Measurements from ENCODE around the gene SLC38A7.
"Not testable (repeated sequence)": the region's sequence is repeated elsewhere in the genome, so short reads cannot be mapped to it uniquely, and the experiment has no call there.

Gene SLC38A7

DNA sequence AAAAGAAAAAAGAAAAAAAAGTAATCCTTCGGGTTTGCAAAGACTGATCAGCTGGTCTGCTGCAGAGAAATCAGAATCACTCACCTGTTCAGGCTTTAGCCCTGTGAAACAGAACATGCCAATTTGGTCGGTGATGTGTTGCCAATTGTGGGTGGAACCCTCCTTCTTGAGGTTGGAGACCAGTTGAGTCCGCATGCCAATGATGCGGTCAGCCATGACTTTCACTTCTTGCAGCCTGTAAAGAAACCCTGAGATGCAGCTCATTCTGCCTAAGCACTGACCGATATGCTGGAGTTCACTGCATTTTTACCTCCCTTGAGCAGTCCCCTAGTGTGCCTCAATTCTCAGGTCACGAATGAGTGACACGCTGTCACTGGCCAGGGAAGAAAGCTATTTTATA is 24.8 kb upstream of the SLC38A7 start:
- H3K4me3 ChIP-seq (replicated peaks; ENCODE audit: low read depth, low read length), result no peak overlapping the region
- no peak for DNase-seq (ENCODE audit: extremely low read depth, low read depth)
- no peak for TF ChIP-seq CTCF (IDR thresholded peaks at IDR 0.05; ENCODE audit: low read depth, low read length, missing control alignments)

DNA sequence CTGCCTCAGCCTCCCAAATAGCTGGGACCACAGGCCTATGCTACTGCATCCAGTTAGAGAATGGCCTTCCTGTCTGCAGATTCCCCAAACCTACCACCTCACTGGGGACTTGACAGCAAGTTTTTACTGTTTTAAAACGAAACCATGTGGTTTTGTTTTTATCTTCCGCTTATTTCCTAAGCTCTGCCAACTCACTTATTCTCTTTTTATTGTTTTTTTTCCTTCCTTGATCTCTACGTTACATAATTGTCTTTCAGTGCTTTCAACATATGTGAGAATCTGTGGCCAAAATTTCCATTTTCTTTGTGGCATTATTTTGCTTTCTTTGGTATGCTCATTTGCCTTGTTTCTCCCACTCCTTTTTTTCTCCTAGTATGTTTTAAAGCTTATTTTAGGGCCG is 14.6 kb upstream of the SLC38A7 start:
- TF ChIP-seq CTCF (IDR thresholded peaks at IDR 0.05; ENCODE audit: low read depth, low read length, missing control alignments), result no peak
- no peak for DNase-seq (ENCODE audit: extremely low read depth, low read depth)
- H3K4me3 ChIP-seq (replicated peaks; ENCODE audit: low read depth, low read length), result no peak overlapping the region

DNA sequence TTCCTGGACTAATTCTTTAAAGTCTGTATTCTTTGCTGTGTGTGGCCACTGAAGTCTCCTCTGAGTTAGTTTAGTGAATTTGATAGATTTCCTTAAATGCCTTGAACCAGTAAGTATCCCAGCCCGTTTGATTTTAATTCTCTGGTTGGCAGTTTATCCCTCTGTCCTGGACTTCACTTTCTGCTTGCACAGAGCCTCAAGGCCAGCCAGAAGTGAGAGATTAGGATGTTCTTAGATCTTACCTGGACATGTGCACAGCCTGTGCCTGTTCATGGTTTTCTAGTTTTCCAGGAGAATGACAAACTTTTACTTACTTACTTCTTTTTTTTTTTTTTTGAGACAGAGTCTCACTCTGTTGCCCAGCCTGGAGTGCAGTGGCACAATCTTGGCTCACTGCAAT is 10.8 kb upstream of the SLC38A7 start:
- no peak for DNase-seq (ENCODE audit: extremely low read depth, low read depth)
- no peak for TF ChIP-seq CTCF (IDR thresholded peaks at IDR 0.05; ENCODE audit: low read depth, low read length, missing control alignments)
- H3K4me3 ChIP-seq (replicated peaks; ENCODE audit: low read depth, low read length), result no peak overlapping the region

DNA sequence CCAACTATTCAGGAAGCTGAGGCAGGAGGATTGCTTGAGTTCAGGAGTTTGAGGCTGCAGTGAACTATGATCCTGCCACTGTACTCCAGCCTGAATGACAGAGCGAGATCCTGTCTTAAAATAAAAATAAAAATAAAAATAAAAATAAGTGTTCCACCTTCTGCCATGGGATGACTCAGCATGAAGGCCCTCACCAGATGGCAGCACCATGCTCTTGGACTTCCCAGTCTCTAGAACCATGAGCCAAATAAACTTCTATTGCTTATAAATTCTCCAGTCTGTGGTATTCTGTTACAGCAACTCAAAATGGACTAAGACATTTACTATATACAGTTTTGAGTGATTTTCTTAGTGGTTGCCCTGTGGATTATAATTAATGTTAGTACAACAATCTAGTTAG is 7.9 kb upstream of the SLC38A7 start:
- DNase-seq (ENCODE audit: extremely low read depth, low read depth), result no peak
- TF ChIP-seq CTCF (IDR thresholded peaks at IDR 0.05; ENCODE audit: low read depth, low read length, missing control alignments), result no peak
- no peak overlapping the region for H3K4me3 ChIP-seq (replicated peaks; ENCODE audit: low read depth, low read length)

GRCh38 chr16:58686985-58687706 is 2.6 kb upstream of the SLC38A7 start:
- not testable (repeated sequence) for DNase-seq (ENCODE audit: extremely low read depth, low read depth); H3K4me3 ChIP-seq (replicated peaks; ENCODE audit: low read depth, low read length)

- H3K4me3 ChIP-seq (replicated peaks; ENCODE audit: low read depth, low read length), result peak overlapping the region; percentile 82; the same call in 1 of the 2 replicates
- TF ChIP-seq CTCF (IDR thresholded peaks at IDR 0.05; ENCODE audit: low read depth, low read length, missing control alignments), result no peak
- no peak for DNase-seq (ENCODE audit: extremely low read depth, low read depth)
Observed at GRCh38 chr16:58685084-58685449, 497 bp upstream of the SLC38A7 start.

DNA sequence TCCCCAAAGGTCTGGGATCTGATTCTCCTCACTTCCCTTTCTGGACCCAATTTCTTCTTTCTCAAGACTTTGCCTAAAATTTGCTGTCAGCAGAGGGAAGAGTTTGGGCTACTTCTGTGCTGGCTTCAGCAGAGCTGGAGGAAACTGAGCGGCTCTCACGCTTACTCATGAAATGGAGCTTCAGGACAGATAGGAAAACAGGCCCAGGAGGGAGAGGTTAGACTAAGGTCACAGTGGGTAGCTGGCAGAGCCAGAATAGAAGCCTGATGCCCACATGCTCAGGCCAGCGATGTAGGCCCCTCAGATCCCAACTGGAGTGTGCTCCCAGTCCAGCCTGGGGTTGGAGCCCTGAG is 593 bp downstream of the SLC38A7 start:
- peak overlapping the region; percentile 82 for H3K4me3 ChIP-seq (replicated peaks; ENCODE audit: low read depth, low read length)
- DNase-seq (ENCODE audit: extremely low read depth, low read depth), result no peak
- no peak for TF ChIP-seq CTCF (IDR thresholded peaks at IDR 0.05; ENCODE audit: low read depth, low read length, missing control alignments)

All from HFF-Myc (cell line).